SK-N-SH (cell line): ENCODE data around the gene KLHL22. TPM values are rescaled to one million over a fixed set of nuclear protein-coding genes. Genes with fewer than 3 reads are reported as not detected.

ENCODE experiments used
- CTCF ChIA-PET: fragments of 300-600, 350-600 bp; formaldehyde crosslinking; extraction: SDS; loops from one replicate; lab custom pipeline; 2021; lab: Yijun Ruan, JAX
- POLR2A ChIA-PET: fragments of 350-600 bp; sonication (Branson Sonifier 250); formaldehyde crosslinking; extraction: SDS; loops from one replicate; lab custom pipeline; 2020; ENCODE audit warnings: antibody characterized with exemption, inconsistent platforms; lab: Yijun Ruan, JAX
- DNase-seq: peaks from one replicate; pipeline ENCODE4 v3.0.0; 2012
- H2AFZ ChIP-seq: fragments of 200-600 bp; sonication (generic); 2 replicates; pipeline ENCODE4 v1.8.1; 2016; ENCODE audit warnings: antibody characterized with exemption, mild to moderate bottlenecking, low read depth
- H3F3A ChIP-seq: fragments of 200-600 bp; sonication (generic); replicated peaks from 2 replicates; pipeline ENCODE3; 2016; ENCODE audit warnings: antibody characterized with exemption, mild to moderate bottlenecking; ENCODE audit not compliant: insufficient read depth
- H3K27ac ChIP-seq, 2 experiments: fragments of 200-500 bp in 1 of 2; fragments of 200-600 bp in 1 of 2; sonication (Bioruptor generic) in 1 of 2; sonication (generic), shearing (Covaris generic) in 1 of 2; 2 replicates each; pipeline versions ENCODE4 v1.5.1 to v1.6.1; 2014 to 2016; ENCODE audit warnings: low read depth in 2 of 2, inconsistent platforms in 1 of 2, low read length in 1 of 2, mild to moderate bottlenecking in 1 of 2, mixed read lengths in 1 of 2
- H3K27me3 ChIP-seq: fragments of 200-600 bp; sonication (generic), shearing (Covaris generic); 2 replicates; pipeline ENCODE4 v1.6.1; 2016; ENCODE audit warnings: mixed run types; ENCODE audit not compliant: insufficient read depth
- H3K36me3 ChIP-seq, 2 experiments: fragments of 200-500 bp in 1 of 2; fragments of 200-600 bp in 1 of 2; sonication (Bioruptor generic) in 1 of 2; sonication (generic) in 1 of 2; replicated peaks in 1 of 2; 2 replicates each; pipeline versions ENCODE3 to v1.5.1; 2014 to 2016; ENCODE audit warnings: low read length in 1 of 2, mild to moderate bottlenecking in 1 of 2; ENCODE audit not compliant: insufficient read depth in 2 of 2, control insufficient read depth in 1 of 2
- H3K4me1 ChIP-seq, 2 experiments: fragments of 200-500 bp in 1 of 2; fragments of 200-600 bp in 1 of 2; sonication (Bioruptor generic) in 1 of 2; sonication (generic), shearing (Covaris generic) in 1 of 2; 2 replicates each; pipeline versions ENCODE4 v1.5.1 to v1.6.1; 2014 to 2016; ENCODE audit warnings: low read depth in 1 of 2, low read length in 1 of 2, mixed run types in 1 of 2; ENCODE audit not compliant: insufficient read depth in 2 of 2, control insufficient read depth in 1 of 2
- H3K4me2 ChIP-seq: fragments of 200-600 bp; sonication (generic), shearing (Covaris generic); 2 replicates; pipeline ENCODE4 v1.6.1; 2017; ENCODE audit warnings: mixed run types
- H3K4me3 ChIP-seq, 2 experiments: fragments of 200-500 bp in 1 of 2; fragments of 200-600 bp in 1 of 2; sonication (Bioruptor generic) in 1 of 2; sonication (generic), shearing (Covaris generic) in 1 of 2; 2 replicates each; pipeline versions ENCODE4 v1.5.1 to v1.8.1; 2014 to 2016; ENCODE audit warnings: low read depth in 2 of 2, inconsistent platforms in 1 of 2, low read length in 1 of 2, mild to moderate bottlenecking in 1 of 2, mixed read lengths in 1 of 2, moderate library complexity in 1 of 2
- H3K79me2 ChIP-seq: fragments of 200-600 bp; sonication (generic); 2 replicates; pipeline ENCODE4 v1.8.1; 2017; ENCODE audit warnings: mild to moderate bottlenecking; ENCODE audit not compliant: insufficient read depth
- H3K9ac ChIP-seq: fragments of 200-600 bp; sonication (generic); 2 replicates; pipeline ENCODE4 v1.6.1; 2017; ENCODE audit warnings: mixed run types
- H3K9me2 ChIP-seq: fragments of 200-600 bp; sonication (generic); 2 replicates; pipeline ENCODE4 v1.6.1; 2017; ENCODE audit warnings: mixed run types
- H3K9me3 ChIP-seq: fragments of 200-600 bp; sonication (generic); 2 replicates; pipeline ENCODE4 v1.6.1; 2017; ENCODE audit warnings: mixed run types, mild to moderate bottlenecking, moderate library complexity
- H4K20me1 ChIP-seq: fragments of 200-600 bp; sonication (generic); 2 replicates; pipeline ENCODE4 v1.6.1; 2017; ENCODE audit warnings: mild to moderate bottlenecking, mixed run types; ENCODE audit not compliant: insufficient read depth
- CHD2 ChIP-seq: fragments of 150-350 bp; IDR thresholded peaks from 2 replicates; pipeline ENCODE4 v1.6.1; 2018; ENCODE audit warnings: low read length; ENCODE audit not compliant: partially characterized antibody
- EP300 ChIP-seq, 2 experiments: IDR thresholded peaks; 2 replicates each; pipeline versions ENCODE4 v1.4.0 to v1.6.1; 2012; ENCODE audit warnings: borderline replicate concordance in 1 of 2, low read depth in 1 of 2, low read length in 1 of 2
- EZH2phosphoT487 ChIP-seq: fragments of 200-600 bp; sonication (generic); IDR thresholded peaks from 2 replicates; pipeline ENCODE4 v1.6.1; 2017; ENCODE audit warnings: low read depth, mixed run types, mild to moderate bottlenecking, antibody characterized with exemption, moderate library complexity, borderline replicate concordance
- FOSL2 ChIP-seq: IDR thresholded peaks from 2 replicates; pipeline ENCODE4 v1.4.0; 2012; ENCODE audit warnings: low read depth, mild to moderate bottlenecking, moderate library complexity, borderline replicate concordance
- FOXM1 ChIP-seq: IDR thresholded peaks from 2 replicates; pipeline ENCODE4 v1.4.0; 2012; ENCODE audit warnings: low read depth, mild to moderate bottlenecking
- GATA2 ChIP-seq: sonication (generic); formaldehyde crosslinking; IDR thresholded peaks from 2 replicates; pipeline ENCODE4 v1.5.0; 2020; ENCODE audit warnings: mild to moderate bottlenecking, missing genetic modification reagents
- IRF3 ChIP-seq: fragments of 150-350 bp; IDR thresholded peaks from 2 replicates; pipeline ENCODE4 v1.6.1; 2016; ENCODE audit warnings: mild to moderate bottlenecking, low read depth, low read length
- PBX3 ChIP-seq: IDR thresholded peaks from 2 replicates; pipeline ENCODE4; 2012
- POLR2AphosphoS5 ChIP-seq: IDR thresholded peaks from 2 replicates; pipeline ENCODE4 v1.6.1; 2012; ENCODE audit warnings: low read depth, low read length
- RAD21 ChIP-seq: IDR thresholded peaks from 2 replicates; pipeline ENCODE4 v1.6.1; 2012; ENCODE audit warnings: mild to moderate bottlenecking, low read length
- RFX5 ChIP-seq: IDR thresholded peaks from 2 replicates; pipeline ENCODE4 v1.6.1; 2012; ENCODE audit warnings: mild to moderate bottlenecking, improper control_type of control experiment, low read length
- SIN3A ChIP-seq: IDR thresholded peaks from 2 replicates; pipeline ENCODE4 v1.6.1; 2012; ENCODE audit warnings: low read depth, mild to moderate bottlenecking, low read length, moderate library complexity, borderline replicate concordance
- SMC3 ChIP-seq: IDR thresholded peaks from 2 replicates; pipeline ENCODE4 v1.6.1; 2012; ENCODE audit warnings: low read depth, low read length, improper control_type of control experiment
- TCF12 ChIP-seq: IDR thresholded peaks from 2 replicates; pipeline ENCODE4 v1.4.0; 2012
- USF2 ChIP-seq: fragments of 150-350 bp; IDR thresholded peaks from 2 replicates; pipeline ENCODE4 v1.6.1; 2017; ENCODE audit warnings: antibody characterized with exemption, low read length, low read depth, borderline replicate concordance
- WGBS: methylation state at CpG from one replicate; pipeline ENCODE4 v1.1.6; 2017; ENCODE audit warnings: low lambda C conversion rate; 5-methylcytosine and 5-hydroxymethylcytosine counted together
- polyA plus RNA-seq, 3 experiments: library from polyadenylated mRNA; depleted of rRNA; stranded (reverse); fragments of >200 nt; gene quantifications; 2 replicates each; pipeline ENCODE4 v1.2.3, GENCODE V29; 2012

Gene KLHL22
- polyA plus RNA-seq, 1 of the 3 experiments (the other 2 are of a cell fraction), result 26.5 TPM

- WGBS, result 93% methylated on average over 36 of the region's 45 CpGs
- Histone ChIP-seq H4K20me1 (no peaks in the 10 kb centered on the region), H3K4me1 (no peaks in the 10 kb centered on the region)
- DNase-seq, result no peak
- no peak for TF ChIP-seq PBX3
- no peak for TF ChIP-seq EP300 (IDR thresholded peaks at IDR 0.05; ENCODE audit: borderline replicate concordance in 1 of 2, low read depth in 1 of 2, low read length in 1 of 2)
- TF ChIP-seq GATA2 (CRISPR knock-in tag), result no peak
- TF ChIP-seq RAD21, result no peak
- TF ChIP-seq, all 33 proteins: peak for 0
- peaks cover 0 to 45% of the 10 kb centered on the region in 2 experiments for H3K36me3 ChIP-seq
- no peak overlapping the region for H3K9ac ChIP-seq
- H3K4me3 ChIP-seq, result no peak overlapping the region
- CTCF ChIA-PET, result interaction anchor here (0.6 to 2.7 kb wide), 3 partner anchors 12 to 458 kb away, joined by 3 to 16 read pairs (median 10); no protein-coding TSS in a partner anchor
- no peaks in the 10 kb centered on the region for H3K27me3 ChIP-seq
- peaks cover 4% of the 10 kb centered on the region; the same call in 1 of the 2 replicates for H3K79me2 ChIP-seq
- no peaks in the 10 kb centered on the region for H3K9me3 ChIP-seq
- H3F3A ChIP-seq, result no peaks in the 10 kb centered on the region
- POLR2A ChIA-PET, result interaction anchor here (0.8 kb wide), 1 partner anchor 17 kb away, joined by 3 read pairs; no protein-coding TSS in a partner anchor
- no peak overlapping the region for H3K27ac ChIP-seq
- H2AFZ ChIP-seq, result no peak overlapping the region
- H3K9me2 ChIP-seq, result no peaks in the 10 kb centered on the region
- no peak overlapping the region for H3K4me2 ChIP-seq
These were observed 90.2 kb downstream of the KLHL22 start for GRCh38 chr22:20405291-20405930.

- ChIA-PET CTCF (interaction anchor here (2.6 to 2.7 kb wide), 2 partner anchors 13 to 52 kb away, joined by 10 to 16 read pairs; no protein-coding TSS in a partner anchor), POLR2A (no interaction called here)
- no peaks in the 10 kb centered on the region for H3K9me2 ChIP-seq
- no peaks in the 10 kb centered on the region for H3F3A ChIP-seq
- H2AFZ ChIP-seq, result no peak overlapping the region
- H3K4me1 ChIP-seq, result no peaks in the 10 kb centered on the region
- 98% methylated on average over 16 of the region's 18 CpGs for WGBS
- TF ChIP-seq POLR2AphosphoS5, result no peak
- no peak for TF ChIP-seq USF2
- no peak for TF ChIP-seq EZH2phosphoT487
- no peak for TF ChIP-seq RFX5
- TF ChIP-seq TCF12, result no peak
- no peak for TF ChIP-seq GATA2 (CRISPR knock-in tag)
- TF ChIP-seq FOSL2, result no peak
- no peak for TF ChIP-seq CHD2
- TF ChIP-seq SMC3, result no peak
- TF ChIP-seq SIN3A, result no peak
- TF ChIP-seq IRF3, result no peak
- no peak for TF ChIP-seq FOXM1
- TF ChIP-seq PBX3, result no peak
- H3K9me3 ChIP-seq, result no peaks in the 10 kb centered on the region
- no peaks in the 10 kb centered on the region for H3K27me3 ChIP-seq
- H3K4me3 ChIP-seq, result no peak overlapping the region
- H3K4me2 ChIP-seq, result no peak overlapping the region
- no peak overlapping the region for H3K9ac ChIP-seq
- H3K79me2 ChIP-seq, result peaks cover 6% of the 10 kb centered on the region; the same call in 1 of the 2 replicates
- no peak for DNase-seq
- no peaks in the 10 kb centered on the region for H4K20me1 ChIP-seq
- no peak overlapping the region for H3K27ac ChIP-seq
- H3K36me3 ChIP-seq, result peaks cover 0 to 46% of the 10 kb centered on the region in 2 experiments
These were observed 90.7 kb downstream of the KLHL22 start for GRCh38 chr22:20404881-20405280.
